Ovary (tissue), 9 donors: ENCODE measurements around the gene POGK. TPM values are rescaled to one million over a fixed set of nuclear protein-coding genes. Genes with fewer than 3 reads are reported as not detected.

Experiments used
- DNase-seq, 5 donors: peaks; one replicate each; pipeline ENCODE4 v3.0.0-alpha.2; 2019 to 2020
- H3K27ac ChIP-seq, 2 donors: fragments of 200-600 bp; one replicate each; pipeline versions ENCODE4 v1.5.1 to v1.8.0; 2019 to 2022
- H3K27me3 ChIP-seq: fragments of 200-600 bp; one replicate; pipeline ENCODE4 v1.8.0; 2022
- H3K36me3 ChIP-seq: fragments of 200-600 bp; sonication (generic); one replicate; pipeline ENCODE4 v1.5.1; 2019
- H3K4me1 ChIP-seq: one replicate; pipeline ENCODE4 v1.8.1; 2013; ENCODE audit warnings: mild to moderate bottlenecking, moderate library complexity; ENCODE audit not compliant: insufficient read depth
- H3K4me3 ChIP-seq: fragments of 200-600 bp; sonication (generic); one replicate; pipeline ENCODE4 v1.5.1; 2017
- H3K9me3 ChIP-seq, 2 donors: fragments of 200-600 bp in 1 of 2; sonication (generic) in 1 of 2; one replicate each; pipeline versions ENCODE4 v1.5.1 to v1.8.1; 2013 to 2019; ENCODE audit warnings: mild to moderate bottlenecking in 1 of 2, moderate library complexity in 1 of 2
- CTCF ChIP-seq, 3 donors: fragments of 450-650 bp in 2 of 3; fragments of 200-600 bp in 1 of 3; IDR thresholded peaks; one replicate each; pipeline versions ENCODE4 v1.5.1 to v1.8.0; 2016 to 2022; ENCODE audit warnings: antibody characterized with exemption in 3 of 3, mild to moderate bottlenecking in 1 of 3
- EP300 ChIP-seq: sonication (generic); formaldehyde crosslinking; IDR thresholded peaks from one replicate; pipeline ENCODE4 v1.6.1; 2017; ENCODE audit warnings: antibody characterized with exemption
- POLR2A ChIP-seq: fragments of 450-650 bp; IDR thresholded peaks from one replicate; pipeline ENCODE4 v1.6.1; 2017; ENCODE audit warnings: antibody characterized with exemption, mild to moderate bottlenecking, moderate library complexity
- WGBS, 3 donors: extraction: QIAGEN DNeasy Blood & Tissue Kit in 1 of 3; methylation state at CpG; one replicate each; pipeline versions ENCODE4 v1.1.5 to v1.1.7; 2013 to 2017; 5-methylcytosine and 5-hydroxymethylcytosine counted together
- intact Hi-C, 4 donors: fragments of 100-400 bp; cut with DNase I; formaldehyde crosslinking; loops; one replicate each; pipeline versions ENCODE4 v1.11.0 to v1.15.1; 2022 to 2023
- polyA plus RNA-seq, 2 donors: library from polyadenylated mRNA; stranded (reverse); fragments of 200-250 nt in 1 of 2; fragments of 350-450 nt in 1 of 2; fragmentation: Illumina TruSeq in 1 of 2; extraction: RNeasy Lipid Tissue Mini Kit (QIAGEN cat#74804) in 1 of 2; gene quantifications; one replicate each; pipeline ENCODE4 v1.2.3, GENCODE V29; 2013 to 2014
- total RNA-seq, 7 donors: library from RNA; depleted of rRNA in 2 of 7; stranded (reverse); fragments of >200 nt in 2 of 7; fragmentation: NEBNext Ultra II Directional in 3 of 7; extraction: Animal tissue kit (Norgen Biotek cat#: 25700) in 3 of 7; gene quantifications; one replicate each; pipeline versions ENCODE4 v1.1.0 to v1.2.4, GENCODE V29; 2016 to 2023
- donor health status: DM: no; HTN: no; CAD: no; lungs with moderate emphysema.
- donor health status: DM: no; HTN: no; CAD: no.
- donor health status: Bipolar disorder and iron deficiency.
- donor health status: DM: yes; HTN: yes; CAD: no.
- donor health status: DM: no; HTN: no; CAD: no.
- donor health status: DM: yes; HTN: yes; CAD: no.

The POGK gene
- total and polyA plus RNA-seq, 9 donors: 12.7 to 44.5 (median 36.2) TPM

DNA sequence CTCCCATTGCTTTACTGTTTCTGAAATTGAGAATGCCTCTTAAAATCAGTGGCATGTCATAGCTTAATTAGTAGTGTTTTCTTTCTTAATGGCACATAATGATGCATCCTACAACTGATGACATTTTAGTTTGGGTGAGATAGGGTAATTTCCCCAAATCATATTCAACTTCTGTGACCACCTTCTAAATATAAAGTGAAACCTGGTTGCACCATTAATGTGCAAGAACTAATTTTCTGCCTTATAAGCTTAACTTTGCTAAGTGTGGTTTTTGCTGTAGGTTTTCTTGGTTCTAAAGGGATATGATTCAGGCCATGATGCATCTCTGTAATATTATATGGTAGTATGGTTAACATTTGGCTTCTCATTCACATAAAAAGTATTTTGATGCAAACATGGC lies 8.9 kb downstream of the POGK start:
- no peak for TF ChIP-seq POLR2A
- no peak for TF ChIP-seq EP300
- no peak for TF ChIP-seq CTCF (IDR thresholded peaks at IDR 0.05)
- no peak for DNase-seq
- H3K4me1 ChIP-seq: peaks cover 2% of the 10 kb centered on the region
- H3K27ac ChIP-seq: no peak overlapping the region
- no peak overlapping the region for H3K4me3 ChIP-seq
- intact Hi-C loops: no loop called here
- no peaks in the 10 kb centered on the region for H3K27me3 ChIP-seq
- no peaks in the 10 kb centered on the region for H3K9me3 ChIP-seq
- H3K36me3 ChIP-seq: no peaks in the 10 kb centered on the region

GRCh38 chr1:166849135-166849534 lies 9.9 kb downstream of the POGK start:
- H3K36me3 ChIP-seq: no peaks in the 10 kb centered on the region
- H3K9me3 ChIP-seq: no peaks in the 10 kb centered on the region
- TF ChIP-seq CTCF (IDR thresholded peaks at IDR 0.05): no peak
- TF ChIP-seq EP300: no peak
- no peak for TF ChIP-seq POLR2A
- intact Hi-C loops: no loop called here
- no peak overlapping the region for H3K4me3 ChIP-seq
- no peaks in the 10 kb centered on the region for H3K27me3 ChIP-seq
- no peak for DNase-seq
- peaks cover 2% of the 10 kb centered on the region for H3K4me1 ChIP-seq
- 95 to 98% (median 96%) methylated on average over 20 of the region's 20 CpGs for WGBS, 3 donors
- no peak overlapping the region for H3K27ac ChIP-seq

DNA sequence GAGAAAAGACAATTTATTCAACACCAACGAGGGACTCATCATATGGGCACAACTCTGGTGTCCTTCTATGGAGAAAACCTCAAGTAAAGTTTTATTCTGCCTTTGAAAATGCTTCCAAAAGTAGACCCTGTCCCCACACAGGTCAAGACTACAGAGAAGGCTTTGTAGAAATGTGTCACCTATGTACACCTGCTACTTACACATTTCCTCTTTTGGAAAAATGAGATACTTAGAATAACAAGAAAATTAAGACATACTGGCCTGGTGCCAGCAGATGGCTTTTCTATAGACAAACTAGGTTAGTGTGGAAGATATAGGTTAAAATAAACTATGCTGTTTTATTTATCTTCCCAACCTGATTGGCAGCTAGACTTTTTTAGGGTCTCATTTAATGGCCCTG lies 13.6 kb downstream of the POGK start:
- TF ChIP-seq CTCF (IDR thresholded peaks at IDR 0.05): no peak
- TF ChIP-seq POLR2A: no peak
- TF ChIP-seq EP300: no peak
- intact Hi-C loops: no loop called here
- H3K9me3 ChIP-seq: no peaks in the 10 kb centered on the region

GRCh38 chr1:166855558-166855957 lies 16.3 kb downstream of the POGK start:
- H3K27me3 ChIP-seq: no peaks in the 10 kb centered on the region
- no peak for DNase-seq
- no peak overlapping the region for H3K4me3 ChIP-seq
- no peak for TF ChIP-seq CTCF (IDR thresholded peaks at IDR 0.05)
- TF ChIP-seq EP300: no peak
- no peak for TF ChIP-seq POLR2A
- no peaks in the 10 kb centered on the region for H3K9me3 ChIP-seq
- H3K36me3 ChIP-seq: no peaks in the 10 kb centered on the region
- peaks cover 2% of the 10 kb centered on the region for H3K4me1 ChIP-seq
- H3K27ac ChIP-seq: no peak overlapping the region
- intact Hi-C loops: no loop called here
- 86 to 92% (median 91%) methylated on average over 3 of the region's 3 CpGs for WGBS, 3 donors

More for the DNA sequence above, 13.6 kb downstream of the POGK start:
- Histone ChIP-seq H3K4me3 (no peak overlapping the region), H3K36me3 (no peaks in the 10 kb centered on the region), H3K4me1 (no peaks in the 10 kb centered on the region), H3K27me3 (no peaks in the 10 kb centered on the region), H3K27ac (no peak overlapping the region)
- DNase-seq: no peak
- 0% methylated on average over 1 of the region's 1 CpG for WGBS, 3 donors

- WGBS, 3 donors: 85 to 91% (median 88%) methylated on average over 3 of the region's 3 CpGs
- H3K36me3 ChIP-seq: no peaks in the 10 kb centered on the region
- no peak for TF ChIP-seq EP300
- TF ChIP-seq POLR2A: no peak
- TF ChIP-seq CTCF (IDR thresholded peaks at IDR 0.05): no peak
- H3K4me1 ChIP-seq: peaks cover 2% of the 10 kb centered on the region
- intact Hi-C loops: no loop called here
- no peak for DNase-seq
- H3K4me3 ChIP-seq: no peak overlapping the region
- no peak overlapping the region for H3K27ac ChIP-seq
- H3K9me3 ChIP-seq: no peaks in the 10 kb centered on the region
- H3K27me3 ChIP-seq: no peaks in the 10 kb centered on the region
These were observed 18.7 kb downstream of the POGK start for GRCh38 chr1:166857995-166858394.
